Activated CD4-positive, alpha-beta T cell treated with anti-CD3 and anti-CD28 coated beads for 4 hours (primary cell): ENCODE measurements around the gene AGPS.
"Not testable (repeated sequence)": the region's sequence is repeated elsewhere in the genome, so short reads cannot be mapped to it uniquely, and the experiment has no call there.

Experiments
- DNase-seq, 2 donors: peaks; one replicate each; pipeline ENCODE4 v3.0.0-alpha.2; 2020

AGPS gene

DNA sequence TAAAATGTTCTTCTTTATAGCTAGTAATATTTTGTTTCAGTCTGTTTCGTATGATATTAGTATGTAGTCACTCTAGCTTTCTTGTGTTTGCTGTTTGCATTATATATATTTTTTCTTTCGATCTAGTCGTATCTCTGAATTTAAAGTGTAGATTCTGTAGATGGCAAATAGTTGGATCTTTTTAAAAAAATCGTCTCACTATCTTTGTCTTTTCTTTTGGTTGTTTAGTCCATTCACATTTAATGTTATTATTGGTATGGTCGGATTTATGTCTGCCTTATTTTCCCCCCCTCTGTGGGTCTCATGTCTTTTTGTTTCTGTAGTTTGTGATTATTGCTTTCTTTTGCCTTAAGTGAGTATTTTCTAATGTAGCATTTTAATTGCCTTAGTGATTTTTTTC is 84.3 kb downstream of the AGPS start:
- DNase-seq = no peak

DNA sequence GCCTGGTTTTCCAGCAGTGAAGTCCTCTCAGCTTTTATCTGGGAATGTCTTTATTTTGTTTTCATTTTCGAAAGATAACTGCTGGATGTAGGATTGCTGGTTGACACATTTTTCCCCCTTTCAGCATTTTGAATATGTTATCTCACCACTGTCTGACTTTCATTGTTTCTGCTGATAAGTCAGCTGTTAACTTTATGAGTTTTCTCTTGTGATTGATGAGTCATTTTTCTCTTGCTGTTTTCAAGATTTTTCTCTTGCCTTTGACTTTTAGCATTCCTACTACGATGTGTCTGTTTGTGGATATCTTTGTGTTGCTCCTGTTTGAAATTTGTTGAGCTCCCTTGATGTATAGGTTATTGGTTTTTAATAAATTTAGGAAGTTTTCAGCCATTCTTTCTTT is 85.5 kb downstream of the AGPS start:
- no peak for DNase-seq

DNA sequence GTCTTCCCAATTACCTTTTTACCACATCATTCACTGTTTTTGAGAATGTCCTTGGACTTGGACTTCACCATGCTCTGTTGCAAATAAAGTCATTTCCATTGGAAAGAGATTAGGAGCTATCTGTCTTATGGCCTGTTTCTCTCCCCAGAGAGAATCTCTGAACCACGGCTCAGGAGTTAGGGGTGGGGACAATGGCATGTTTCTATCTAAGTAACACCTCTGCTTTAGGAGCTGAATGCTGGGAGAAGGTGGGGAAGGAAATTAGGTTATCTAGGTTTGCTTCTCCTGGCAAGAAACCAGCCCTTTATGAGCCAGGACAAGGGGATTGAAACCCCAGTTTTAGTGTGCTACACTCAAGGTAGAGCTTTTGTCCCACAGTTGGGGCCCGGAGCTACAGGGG is 86.3 kb downstream of the AGPS start:
- no peak for DNase-seq

DNA sequence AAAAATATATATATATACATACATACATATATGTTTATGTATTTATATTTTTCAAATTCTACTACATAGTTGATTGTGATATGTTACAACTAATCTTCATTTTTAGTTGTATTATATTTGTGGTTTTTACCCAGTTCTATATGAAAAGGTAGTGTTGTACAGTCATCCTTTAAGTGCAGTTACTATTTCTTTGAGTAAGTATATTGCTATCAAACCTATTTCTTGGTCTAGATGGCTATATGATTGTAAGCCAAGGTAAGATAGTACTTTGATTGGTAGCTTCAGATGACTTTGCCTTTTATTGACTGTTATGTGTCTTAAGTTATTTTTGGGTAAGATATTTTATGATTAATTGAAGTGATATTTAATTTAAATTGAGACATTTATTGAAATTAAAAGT is 89.6 kb downstream of the AGPS start:
- no peak for DNase-seq

DNA sequence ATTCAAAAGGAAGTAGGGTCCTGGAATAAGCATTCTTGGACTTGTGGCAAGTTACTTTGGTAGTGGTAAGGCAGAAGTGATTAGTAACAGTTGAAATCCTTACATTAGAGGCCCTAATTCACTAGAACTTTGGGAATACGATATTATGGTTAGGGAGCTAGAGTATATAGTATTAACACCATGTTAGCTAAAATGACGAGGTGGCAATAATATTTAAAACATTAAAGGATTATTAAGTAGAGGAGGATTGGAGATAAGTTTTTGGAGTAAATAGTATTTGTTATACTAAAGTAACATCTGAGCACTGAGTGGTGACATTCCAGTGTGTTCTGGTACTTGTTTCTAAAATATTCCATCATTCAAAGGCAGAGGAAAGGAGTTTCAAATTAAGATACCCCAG is 91.0 kb downstream of the AGPS start:
- no peak for DNase-seq

DNA sequence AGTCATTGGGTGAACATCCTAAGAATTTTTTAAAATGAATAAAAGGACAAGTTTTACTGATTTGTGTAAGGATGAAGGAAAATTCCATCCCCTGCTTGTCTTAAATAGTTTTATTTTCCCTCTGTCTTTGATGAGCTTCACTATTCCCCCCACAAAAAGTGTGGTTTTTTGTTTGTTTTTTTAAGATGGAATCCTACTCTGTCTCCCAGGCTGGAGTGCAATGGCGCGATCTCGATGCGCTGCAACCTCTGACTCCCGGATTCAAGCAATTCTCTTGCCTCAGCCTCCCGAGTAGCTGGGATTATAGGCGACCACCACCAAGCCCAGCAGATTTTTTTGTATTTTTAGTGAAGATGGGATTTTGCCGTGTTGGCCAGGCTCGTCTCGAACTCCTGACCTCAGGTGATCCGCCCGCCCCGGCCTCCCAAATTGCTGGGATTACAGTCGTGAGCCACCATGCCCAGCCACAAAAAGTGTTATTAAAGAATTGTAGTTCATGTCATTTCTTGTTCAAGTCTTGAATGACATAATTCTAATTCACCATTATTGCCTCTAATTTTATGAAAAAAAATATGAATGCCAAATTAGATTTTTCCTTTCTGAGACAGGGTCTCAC is 91.7 kb downstream of the AGPS start:
- DNase-seq = no peak

DNA sequence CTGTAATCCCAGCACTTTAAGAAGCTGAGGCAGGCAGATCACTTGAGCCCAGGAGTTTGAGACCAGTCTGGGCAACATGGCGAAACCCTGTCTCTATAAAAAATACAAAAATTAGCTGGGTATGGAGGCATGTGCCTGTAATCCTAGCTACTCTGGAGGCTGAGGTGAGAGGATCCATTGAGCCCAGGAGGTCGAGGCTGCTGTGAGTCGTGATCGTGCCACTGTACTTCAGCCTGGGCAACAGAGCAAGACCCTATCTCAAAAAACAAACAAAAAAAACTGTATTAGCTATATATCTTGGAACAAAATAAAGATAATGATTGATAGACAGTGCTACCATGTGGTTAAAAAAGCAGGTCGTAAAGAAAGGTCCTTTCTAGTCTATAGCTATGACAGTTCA is 93.1 kb downstream of the AGPS start:
- not testable (repeated sequence) for DNase-seq

DNA sequence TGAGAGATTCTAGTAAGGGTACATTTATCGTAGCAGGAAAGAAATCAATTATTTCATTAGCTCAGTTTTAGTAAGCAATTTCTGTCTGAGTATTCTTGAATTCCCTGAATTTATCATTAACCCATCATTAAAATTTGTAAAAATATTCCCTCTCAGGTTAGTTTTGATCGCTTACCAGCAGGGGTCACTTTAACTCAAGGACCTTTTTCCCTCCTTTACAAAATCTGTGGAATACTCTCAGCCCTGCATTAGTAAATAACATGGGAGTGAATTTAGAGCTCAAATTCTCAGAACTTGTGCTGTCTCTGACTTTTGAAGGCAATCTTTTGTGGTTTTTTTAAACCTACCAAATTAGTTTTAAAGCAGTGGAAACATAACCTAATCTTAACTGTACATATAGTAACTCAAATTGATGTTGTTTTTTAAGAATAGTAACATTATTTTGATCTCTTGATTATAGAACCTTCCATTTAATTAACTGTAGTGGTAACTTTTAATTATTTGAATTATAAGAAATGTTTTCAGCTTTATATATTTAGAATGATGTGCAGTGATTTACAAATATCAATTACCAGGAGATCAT is 97.2 kb downstream of the AGPS start:
- DNase-seq = no peak

DNA sequence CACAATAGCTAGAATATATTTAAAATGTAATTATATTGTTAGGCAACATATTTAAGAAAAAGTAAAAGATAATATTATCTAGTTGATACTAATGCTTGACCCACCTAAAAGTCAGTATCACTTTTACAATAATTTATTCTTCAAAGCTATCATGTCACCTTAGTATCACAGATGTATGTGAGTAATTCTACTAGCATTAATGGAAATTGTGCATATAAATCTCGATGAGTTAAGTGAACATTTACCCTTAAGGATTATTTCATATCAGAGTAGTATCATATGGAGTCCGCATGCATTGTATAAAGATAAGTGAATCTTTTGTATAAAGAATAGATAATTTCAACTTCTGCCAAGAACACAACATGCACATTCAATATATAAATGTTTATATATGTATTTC is 103.4 kb downstream of the AGPS start:
- no peak for DNase-seq

DNA sequence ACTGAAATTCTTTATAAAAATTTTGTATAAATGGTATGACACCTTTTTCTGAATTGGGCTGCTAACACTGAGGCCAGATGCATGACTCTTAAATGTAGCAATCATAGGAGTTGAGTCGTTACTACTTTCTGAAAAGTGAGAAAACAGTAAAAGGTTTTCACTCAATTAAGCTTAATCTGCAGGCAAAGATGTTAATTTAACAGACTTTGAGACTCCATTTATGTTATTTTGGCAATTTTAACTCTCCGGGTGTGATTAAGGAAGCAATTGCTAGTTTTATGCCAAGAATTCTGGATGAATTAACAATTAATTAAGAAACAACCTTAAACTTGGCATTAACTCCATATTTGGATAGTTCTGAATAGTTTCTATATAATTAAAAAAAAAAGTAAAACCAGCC is 104.3 kb downstream of the AGPS start:
- no peak for DNase-seq

DNA sequence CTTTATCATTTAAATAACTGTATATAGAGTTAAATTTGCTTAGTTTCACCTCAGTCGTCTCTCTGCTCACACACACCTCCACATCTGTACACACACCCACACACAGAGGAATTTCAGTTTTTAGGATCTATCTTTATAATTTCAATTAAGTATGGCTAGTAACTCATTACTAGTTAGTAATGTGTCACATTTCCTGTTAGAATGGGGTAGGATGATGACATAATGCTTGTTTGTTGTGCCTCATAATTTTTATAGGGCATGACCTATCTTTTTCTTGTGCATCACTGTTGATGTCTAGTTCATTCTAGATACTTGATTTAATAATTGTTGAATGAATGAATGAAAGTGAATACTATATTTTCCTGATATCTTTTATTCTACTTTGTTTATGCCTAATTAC is 108.6 kb downstream of the AGPS start:
- no peak for DNase-seq

DNA sequence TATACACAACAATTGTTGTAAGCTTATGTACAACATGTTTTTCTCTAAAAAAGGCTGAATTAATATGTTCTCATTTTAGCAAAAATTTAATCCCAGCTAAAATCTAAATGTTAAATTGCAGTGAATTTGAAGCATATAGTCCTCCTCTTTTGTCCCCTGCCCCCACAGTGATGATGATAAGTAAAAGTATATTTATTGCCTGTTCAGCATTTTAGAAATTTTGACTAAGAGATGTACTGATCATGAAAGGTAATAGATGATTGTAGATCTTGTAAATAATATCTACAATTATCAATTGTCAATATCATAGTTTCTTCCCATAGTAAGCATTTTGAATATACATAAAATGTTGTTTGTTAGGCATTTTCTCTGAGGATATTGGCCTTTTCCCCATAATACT is 113.9 kb downstream of the AGPS start:
- no peak for DNase-seq

DNA sequence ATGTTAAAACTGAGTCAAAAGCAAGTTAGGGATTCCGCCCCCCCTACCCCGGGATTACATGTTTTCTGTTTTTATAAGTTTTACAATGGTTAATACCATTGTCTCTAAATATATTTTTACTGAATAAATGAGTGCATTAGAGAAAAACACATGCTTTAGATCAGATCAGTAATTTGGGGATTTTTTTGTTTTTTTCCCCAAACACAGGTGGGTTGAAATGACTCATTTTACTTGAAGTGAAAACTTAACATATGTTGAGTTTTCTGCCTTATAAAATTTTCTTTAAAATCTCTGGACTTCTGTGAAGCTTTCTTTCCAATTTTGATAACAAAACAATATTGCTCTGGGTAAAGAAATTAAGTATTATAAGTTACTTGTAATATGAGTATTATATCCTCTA is 114.4 kb downstream of the AGPS start:
- DNase-seq = no peak

DNA sequence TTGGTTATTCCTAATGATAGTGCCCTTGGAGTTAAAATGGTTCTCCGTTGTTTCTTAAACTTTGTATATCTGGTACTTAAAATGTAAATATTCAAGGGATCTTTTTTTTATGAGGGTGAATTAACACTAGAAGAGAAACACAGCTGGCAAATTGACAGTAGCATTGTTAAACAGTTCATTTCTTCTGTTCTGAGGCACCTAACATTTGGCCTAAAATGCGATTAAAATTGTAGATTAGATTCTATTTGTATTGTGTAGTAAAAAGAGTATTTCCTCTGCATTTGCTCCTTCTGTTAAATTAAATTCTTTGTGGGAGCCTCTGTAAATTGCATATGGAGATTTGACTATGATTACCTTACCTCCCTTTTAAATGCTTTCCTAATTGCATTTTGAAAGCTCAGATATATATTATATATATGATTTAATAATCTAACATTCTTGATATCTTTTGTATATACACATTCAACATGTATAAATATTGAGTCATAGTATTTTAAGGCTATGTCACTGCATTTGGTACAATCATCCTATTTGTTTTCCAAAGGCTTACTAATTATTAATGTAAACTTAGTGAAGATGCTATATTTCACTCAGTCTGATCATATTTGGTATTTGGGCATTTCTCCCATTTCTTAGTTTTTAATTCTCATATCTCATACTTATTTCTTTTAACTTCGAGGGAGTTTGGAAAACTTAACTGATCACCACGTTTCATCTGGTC is 124.4 kb downstream of the AGPS start:
- no peak for DNase-seq

DNA sequence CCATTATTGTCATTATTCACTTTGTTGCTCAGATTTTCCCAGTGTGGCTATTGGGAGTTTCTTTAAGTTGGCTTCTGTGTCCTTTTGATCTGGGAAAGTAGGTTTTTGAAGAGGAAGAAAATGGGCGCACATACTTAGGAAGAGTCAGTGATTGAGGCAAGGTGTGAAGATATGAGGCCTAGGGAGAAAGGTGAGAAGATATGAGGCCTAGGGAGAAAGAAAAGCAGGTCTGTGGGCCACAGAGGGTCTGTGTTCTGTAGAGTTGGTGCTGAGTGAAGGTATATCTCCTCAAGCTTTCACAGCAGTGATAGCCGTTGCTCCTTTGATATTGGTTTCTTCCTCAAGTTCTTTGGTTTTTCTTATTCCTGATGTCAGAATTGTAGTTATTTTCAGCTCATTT is 126.2 kb downstream of the AGPS start:
- DNase-seq = no peak

DNA sequence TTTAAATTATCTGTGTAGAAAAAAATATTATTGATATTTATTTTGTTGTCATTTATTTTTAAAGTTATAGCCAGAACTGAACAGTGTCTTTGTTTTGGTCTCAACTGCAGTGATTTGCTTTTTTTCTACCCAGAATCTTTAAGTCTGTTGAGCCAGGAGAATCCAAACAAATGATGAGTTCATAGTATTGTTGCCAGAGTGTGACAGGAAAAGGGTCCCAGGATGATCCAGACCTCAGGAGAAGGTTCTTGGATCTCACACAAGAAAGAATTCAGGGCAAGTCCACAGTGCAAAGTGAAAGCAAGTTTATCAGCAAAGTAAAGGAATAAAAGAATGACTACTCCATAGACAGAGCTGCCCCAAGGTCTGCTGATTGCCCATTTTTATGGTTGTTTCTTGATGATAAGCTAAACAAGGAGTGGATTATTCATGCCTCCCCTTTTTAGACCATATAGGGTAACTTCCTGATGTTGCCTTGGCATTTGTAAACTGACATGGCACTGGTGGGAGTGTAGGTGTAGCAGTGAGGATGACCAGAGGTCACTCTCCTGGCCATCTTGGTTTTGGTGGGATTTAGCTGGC is 127.1 kb downstream of the AGPS start:
- no peak for DNase-seq

DNA sequence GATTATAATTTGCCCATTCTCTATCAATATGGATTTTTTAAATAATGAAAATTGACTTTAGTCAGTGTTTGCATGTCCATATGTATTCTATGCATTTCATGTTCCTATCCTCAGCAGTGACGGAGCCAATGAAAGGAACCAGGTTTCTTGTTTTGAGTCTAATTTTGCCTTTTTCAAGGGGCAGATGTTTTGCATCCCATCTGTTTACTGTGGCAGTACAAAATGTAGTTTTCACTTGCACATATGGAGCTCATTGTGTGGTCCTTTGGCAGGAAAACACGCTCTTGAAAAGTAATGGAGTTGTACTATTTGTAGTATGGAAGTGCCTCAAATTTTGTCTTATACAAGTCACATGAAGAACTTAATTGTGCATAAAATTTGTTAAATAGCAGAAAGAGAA is 127.8 kb downstream of the AGPS start:
- no peak for DNase-seq

DNA sequence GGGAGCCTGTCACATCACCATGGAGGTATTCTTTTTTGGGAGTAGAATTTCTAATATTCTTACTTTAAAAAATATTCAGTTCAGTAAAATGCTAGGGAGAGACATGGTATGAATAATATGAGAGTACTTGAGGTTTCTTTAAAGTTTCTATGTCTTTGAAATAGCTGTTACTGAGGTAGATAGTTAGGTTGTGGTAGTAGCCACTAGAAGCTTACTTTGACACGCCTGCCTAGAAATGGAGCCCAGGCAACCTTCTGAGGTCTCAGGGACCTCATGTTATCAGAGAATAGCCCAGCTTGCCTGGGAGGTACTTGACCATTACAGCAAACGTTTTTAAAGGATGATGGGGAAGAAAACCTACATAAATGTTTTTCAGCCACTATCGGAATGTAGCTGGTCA is 131.2 kb downstream of the AGPS start:
- no peak for DNase-seq

DNA sequence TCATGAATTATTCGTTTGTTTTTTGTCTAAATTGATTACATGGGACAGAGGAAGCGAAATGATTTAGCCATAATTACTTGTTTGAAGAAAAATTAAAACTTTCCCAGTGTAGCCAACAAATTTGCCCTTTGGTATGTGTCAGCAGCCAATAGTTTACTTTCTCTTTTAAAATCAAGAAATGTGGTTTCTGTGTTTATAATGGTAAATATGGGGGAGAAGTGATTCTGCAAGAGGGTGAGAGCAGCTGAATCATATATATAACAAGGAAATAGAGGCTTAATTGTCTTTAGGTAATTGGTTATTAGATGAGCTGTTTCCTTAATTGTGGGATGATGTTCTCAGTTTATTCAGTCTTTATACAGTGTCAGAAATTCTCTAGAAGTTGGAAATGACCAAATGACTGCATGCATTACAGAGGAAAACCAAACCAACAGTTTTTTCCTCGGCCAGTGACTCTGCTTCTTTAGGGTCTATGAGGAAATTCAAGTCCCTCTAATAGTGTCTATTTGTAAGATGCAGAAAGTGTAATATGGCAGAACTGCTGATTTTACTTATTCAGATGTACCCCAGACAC is 132.9 kb downstream of the AGPS start:
- no peak for DNase-seq

DNA sequence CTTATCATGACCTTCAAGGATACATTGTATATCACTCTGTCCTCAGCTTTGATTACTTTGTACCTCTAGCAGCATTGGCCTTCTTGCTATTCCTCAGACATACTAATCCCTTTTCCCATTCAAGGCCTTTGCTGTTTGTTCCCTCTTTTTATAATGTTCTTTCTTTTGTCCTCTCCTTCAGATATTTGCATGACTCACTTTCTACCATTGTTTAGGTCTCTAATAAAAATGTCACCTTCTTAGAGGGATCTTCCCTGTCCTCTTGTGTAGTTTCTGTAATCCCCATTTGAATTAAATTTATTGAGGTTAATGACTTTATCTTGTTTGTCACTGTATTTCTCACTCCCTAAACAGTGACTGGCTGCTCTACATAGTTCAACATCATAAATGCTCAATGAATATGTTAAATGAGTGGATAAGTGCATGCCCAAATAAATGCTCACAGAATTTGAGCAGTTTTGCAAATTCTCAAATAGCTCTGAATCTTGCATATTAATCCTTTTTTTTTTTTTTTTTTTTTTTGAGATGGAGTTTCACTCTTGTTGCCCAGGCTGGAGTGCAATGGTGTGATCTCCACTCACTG is 135.9 kb downstream of the AGPS start:
- no peak for DNase-seq

DNA sequence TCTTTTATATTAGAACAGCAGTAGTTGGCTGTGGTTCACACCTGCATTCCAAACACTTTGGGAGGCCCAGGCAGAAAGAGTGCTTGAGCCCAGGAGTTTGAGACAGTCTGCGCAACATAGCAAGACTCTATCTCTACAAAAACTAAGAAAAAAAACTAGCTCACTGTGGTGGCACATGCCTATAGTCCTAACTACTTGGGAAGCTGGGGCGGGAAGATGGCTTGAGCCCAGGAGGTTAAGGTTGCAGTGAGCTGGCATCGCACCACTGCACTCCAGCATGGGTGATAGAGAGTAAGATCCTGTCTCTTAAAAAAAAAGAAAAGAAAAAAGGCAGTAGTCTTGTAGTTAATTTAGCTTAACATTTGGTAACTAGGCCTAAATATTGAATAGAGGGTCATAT is 136.6 kb downstream of the AGPS start:
- DNase-seq = no peak

DNA sequence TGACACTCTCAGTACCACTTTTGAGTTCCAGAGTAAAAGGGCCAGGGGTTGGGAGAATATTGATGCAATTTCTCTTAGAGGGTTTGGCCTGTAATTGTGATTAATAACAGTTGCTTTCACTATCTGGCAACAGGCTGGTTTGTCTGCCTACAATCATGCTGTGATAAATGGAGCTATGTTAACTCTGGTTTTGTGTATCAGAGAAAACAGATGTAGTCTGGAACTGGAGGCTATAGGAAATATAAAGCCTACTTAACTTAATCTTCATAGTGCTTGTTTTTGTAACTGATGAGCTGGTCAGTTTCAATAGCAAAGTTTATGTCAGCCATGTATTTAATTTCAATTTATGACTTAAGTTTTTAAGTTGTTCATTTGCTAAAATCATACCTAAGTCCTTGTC is 138.0 kb downstream of the AGPS start:
- no peak for DNase-seq

DNA sequence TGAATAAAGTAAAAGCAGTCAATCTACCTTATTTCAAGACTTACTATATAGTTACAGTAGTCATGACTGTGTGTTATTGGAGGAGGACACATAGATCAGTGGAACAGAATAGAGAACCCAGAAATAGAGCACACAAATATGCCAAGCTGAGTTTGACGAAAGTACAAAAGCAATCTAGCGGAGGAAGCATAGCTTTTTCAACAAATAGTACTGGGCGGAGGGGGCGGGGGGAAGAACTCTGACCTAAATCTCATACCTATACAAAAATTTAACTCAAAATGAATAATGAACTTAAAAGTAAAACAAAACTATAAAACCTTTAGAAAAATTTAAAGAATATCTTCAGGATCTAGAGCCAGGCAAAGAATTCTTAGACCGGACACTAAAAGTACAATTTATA is 139.1 kb downstream of the AGPS start:
- DNase-seq = no peak

DNA sequence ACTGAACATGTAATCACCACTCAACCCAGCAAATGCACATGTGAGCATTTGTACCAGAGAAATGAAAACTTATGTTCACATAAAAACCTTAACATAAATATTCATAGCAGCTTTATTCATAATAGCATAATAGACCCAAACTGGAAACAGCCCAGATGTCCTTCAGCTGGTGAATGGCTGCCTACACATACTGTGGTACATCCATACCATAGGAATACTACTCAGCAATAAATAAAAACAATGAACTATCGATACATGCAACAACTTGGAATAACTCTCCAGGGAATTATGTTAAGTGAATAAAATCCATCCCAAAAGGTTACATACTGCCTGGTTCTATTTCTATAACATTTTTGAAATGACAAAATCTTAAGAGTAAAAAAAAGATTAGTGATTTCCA is 140.0 kb downstream of the AGPS start:
- no peak for DNase-seq
